CD8-positive, alpha-beta memory T cell (primary cell): ENCODE results near the gene CENPX. TPM values are rescaled to one million over a fixed set of nuclear protein-coding genes. Genes with fewer than 3 reads are reported as not detected.

Experiments
- CTCF ChIA-PET: fragments of 350-600 bp; sonication (Branson Sonifier 250); formaldehyde crosslinking; loops from one replicate; lab custom pipeline; 2021; ENCODE audit warnings: antibody characterized with exemption; lab: Charles Lee
- POLR2A ChIA-PET: fragments of 350-600 bp; sonication (Branson Sonifier 250); formaldehyde crosslinking; loops from one replicate; lab custom pipeline; 2021; ENCODE audit warnings: antibody characterized with exemption; lab: Charles Lee
- DNase-seq, 5 donors: peaks; one replicate each; pipeline versions ENCODE4 v3.0.0 to v3.0.0-alpha.2; 2020 to 2022; ENCODE audit warnings: mixed read lengths in 1 of 5
- H3K27ac ChIP-seq: one replicate; pipeline ENCODE4 v1.7.0; 2013; ENCODE audit warnings: low read depth, mild to moderate bottlenecking, low read length, moderate library complexity
- H3K27me3 ChIP-seq: 2 replicates; pipeline ENCODE4 v1.7.0; 2013; ENCODE audit warnings: low read length, mild to moderate bottlenecking; ENCODE audit not compliant: insufficient read depth, poor library complexity, severe bottlenecking
- H3K36me3 ChIP-seq: 2 replicates; pipeline ENCODE4 v1.7.0; 2013; ENCODE audit warnings: mild to moderate bottlenecking, low read length, moderate library complexity; ENCODE audit not compliant: insufficient read depth
- H3K4me1 ChIP-seq: 2 replicates; pipeline ENCODE4 v1.7.0; 2013; ENCODE audit warnings: mild to moderate bottlenecking, low read length, moderate library complexity; ENCODE audit not compliant: insufficient read depth
- H3K4me3 ChIP-seq: 2 replicates; pipeline ENCODE4 v1.7.0; 2013; ENCODE audit warnings: mild to moderate bottlenecking, low read length
- H3K9me3 ChIP-seq: 2 replicates; pipeline ENCODE4 v1.7.0; 2013; ENCODE audit warnings: mild to moderate bottlenecking, low read length
- H3K27ac Mint-ChIP-seq, 8 donors: one replicate each; pipeline ENCODE4 v1.8.0; 2020 to 2021; ENCODE audit warnings: mixed read lengths in 8 of 8, mild to moderate bottlenecking in 6 of 8, inconsistent platforms in 3 of 8, moderate library complexity in 3 of 8
- H3K27me3 Mint-ChIP-seq, 2 donors: one replicate each; pipeline ENCODE4 v1.8.0; 2020 to 2021; ENCODE audit warnings: mixed read lengths in 2 of 2, mild to moderate bottlenecking in 1 of 2, moderate library complexity in 1 of 2
- H3K36me3 Mint-ChIP-seq, 3 donors: one replicate each; pipeline ENCODE4 v1.8.0; 2020 to 2021; ENCODE audit warnings: mixed read lengths in 3 of 3, inconsistent platforms in 1 of 3, mild to moderate bottlenecking in 1 of 3
- H3K4me1 Mint-ChIP-seq, 3 donors: one replicate each; pipeline ENCODE4 v1.8.0; 2020 to 2021; ENCODE audit warnings: mixed read lengths in 3 of 3, inconsistent platforms in 1 of 3, mild to moderate bottlenecking in 1 of 3
- H3K4me3 Mint-ChIP-seq, 7 donors: one replicate each; pipeline ENCODE4 v1.8.0; 2020 to 2021; ENCODE audit warnings: mixed read lengths in 7 of 7, mild to moderate bottlenecking in 6 of 7, moderate library complexity in 4 of 7, inconsistent platforms in 2 of 7
- H3K9me3 Mint-ChIP-seq, 5 donors: one replicate each; pipeline ENCODE4 v1.8.0; 2020 to 2022; ENCODE audit warnings: mixed read lengths in 5 of 5, mild to moderate bottlenecking in 3 of 5, moderate library complexity in 2 of 5, inconsistent platforms in 1 of 5
- polyA plus RNA-seq: library from polyadenylated mRNA; unstranded; fragments of 300-500 nt; fragmentation: Illumina TruSeq; gene quantifications from one replicate; pipeline ENCODE4 v1.2.3, GENCODE V29; 2021
- total RNA-seq, 2 experiments: library from RNA; stranded (reverse); gene quantifications; one replicate each; pipeline ENCODE4 v1.2.3, GENCODE V29; 2021

The CENPX gene
- total and polyA plus RNA-seq, 3 experiments from 2014 or later: 56.7 to 158 (median 143) TPM

GRCh38 chr17:82014971-82015310 lies 7.7 kb downstream of the CENPX start:
- POLR2A ChIA-PET: no interaction called here
- peaks cover 0 to 2% (median 1%) of the 10 kb centered on the region in 3 donors for H3K4me1 Mint-ChIP-seq

GRCh38 chr17:82014432-82014831 lies 8.2 kb downstream of the CENPX start:
- POLR2A ChIA-PET: no interaction called here
- CTCF ChIA-PET: no interaction called here

More at GRCh38 chr17:82014971-82015310, 7.7 kb downstream of the CENPX start:
- no peaks in the 10 kb centered on the region for H3K27me3 Mint-ChIP-seq
- no peaks in the 10 kb centered on the region for H3K4me1 ChIP-seq
- peaks cover 0 to 10% (median 0%) of the 10 kb centered on the region in 3 donors for H3K36me3 Mint-ChIP-seq
- no peak overlapping the region for H3K4me3 ChIP-seq
- no peak overlapping the region for H3K4me3 Mint-ChIP-seq
- H3K36me3 ChIP-seq: peaks cover 6% of the 10 kb centered on the region
- H3K9me3 ChIP-seq: no peaks in the 10 kb centered on the region
- no peaks in the 10 kb centered on the region for H3K9me3 Mint-ChIP-seq
- H3K27ac Mint-ChIP-seq: no peak overlapping the region
- no peaks in the 10 kb centered on the region for H3K27me3 ChIP-seq
- CTCF ChIA-PET: interaction anchor here (2.0 kb wide), 1 partner anchor 55 kb away, joined by 8 read pairs; no protein-coding TSS in a partner anchor
- no peak for DNase-seq
- no peak overlapping the region for H3K27ac ChIP-seq

GRCh38 chr17:82013772-82014321 lies 8.8 kb downstream of the CENPX start:
- Histone ChIP-seq H3K4me1 (no peaks in the 10 kb centered on the region), H3K36me3 (peaks cover 5% of the 10 kb centered on the region), H3K27me3 (no peaks in the 10 kb centered on the region), H3K27ac (no peak overlapping the region), H3K4me3 (no peak overlapping the region), H3K9me3 (no peaks in the 10 kb centered on the region)
- DNase-seq: no peak
- no peaks in the 10 kb centered on the region for H3K9me3 Mint-ChIP-seq
- H3K4me3 Mint-ChIP-seq: no peak overlapping the region
- ChIA-PET CTCF (interaction anchor here (1.3 kb wide), 2 partner anchors 16 to 55 kb away, joined by 3 read pairs; no protein-coding TSS in a partner anchor), POLR2A (no interaction called here)
- H3K27ac Mint-ChIP-seq: no peak overlapping the region
- peaks cover 0 to 9% (median 0%) of the 10 kb centered on the region in 3 donors for H3K36me3 Mint-ChIP-seq
- H3K4me1 Mint-ChIP-seq: no peaks in the 10 kb centered on the region
- no peaks in the 10 kb centered on the region for H3K27me3 Mint-ChIP-seq

More at GRCh38 chr17:82014432-82014831, 8.2 kb downstream of the CENPX start:
- DNase-seq: no peak
- Histone ChIP-seq H3K27me3 (no peaks in the 10 kb centered on the region), H3K27ac (no peak overlapping the region), H3K4me3 (no peak overlapping the region), H3K36me3 (peaks cover 6% of the 10 kb centered on the region), H3K9me3 (no peaks in the 10 kb centered on the region), H3K4me1 (no peaks in the 10 kb centered on the region)
- Mint-ChIP-seq H3K4me1 (peaks cover 0 to 1% (median 0%) of the 10 kb centered on the region in 3 donors), H3K36me3 (peaks cover 0 to 10% (median 0%) of the 10 kb centered on the region in 3 donors), H3K9me3 (no peaks in the 10 kb centered on the region), H3K27ac (no peak overlapping the region), H3K4me3 (no peak overlapping the region), H3K27me3 (no peaks in the 10 kb centered on the region)

- no peak overlapping the region for H3K4me3 ChIP-seq
- Mint-ChIP-seq H3K4me1 (no peaks in the 10 kb centered on the region), H3K27ac (no peak overlapping the region), H3K4me3 (no peak overlapping the region), H3K36me3 (peaks cover 0 to 4% (median 0%) of the 10 kb centered on the region in 3 donors), H3K9me3 (no peaks in the 10 kb centered on the region), H3K27me3 (no peaks in the 10 kb centered on the region)
- no peaks in the 10 kb centered on the region for H3K4me1 ChIP-seq
- no peak for DNase-seq
- ChIA-PET CTCF (interaction anchor here (1.3 kb wide), 2 partner anchors 17 to 54 kb away, joined by 3 read pairs; no protein-coding TSS in a partner anchor), POLR2A (no interaction called here)
- no peaks in the 10 kb centered on the region for H3K36me3 ChIP-seq
- H3K27ac ChIP-seq: no peak overlapping the region
- H3K27me3 ChIP-seq: no peaks in the 10 kb centered on the region
- no peaks in the 10 kb centered on the region for H3K9me3 ChIP-seq
Observed at GRCh38 chr17:82013341-82013740, 9.3 kb downstream of the CENPX start.

DNA sequence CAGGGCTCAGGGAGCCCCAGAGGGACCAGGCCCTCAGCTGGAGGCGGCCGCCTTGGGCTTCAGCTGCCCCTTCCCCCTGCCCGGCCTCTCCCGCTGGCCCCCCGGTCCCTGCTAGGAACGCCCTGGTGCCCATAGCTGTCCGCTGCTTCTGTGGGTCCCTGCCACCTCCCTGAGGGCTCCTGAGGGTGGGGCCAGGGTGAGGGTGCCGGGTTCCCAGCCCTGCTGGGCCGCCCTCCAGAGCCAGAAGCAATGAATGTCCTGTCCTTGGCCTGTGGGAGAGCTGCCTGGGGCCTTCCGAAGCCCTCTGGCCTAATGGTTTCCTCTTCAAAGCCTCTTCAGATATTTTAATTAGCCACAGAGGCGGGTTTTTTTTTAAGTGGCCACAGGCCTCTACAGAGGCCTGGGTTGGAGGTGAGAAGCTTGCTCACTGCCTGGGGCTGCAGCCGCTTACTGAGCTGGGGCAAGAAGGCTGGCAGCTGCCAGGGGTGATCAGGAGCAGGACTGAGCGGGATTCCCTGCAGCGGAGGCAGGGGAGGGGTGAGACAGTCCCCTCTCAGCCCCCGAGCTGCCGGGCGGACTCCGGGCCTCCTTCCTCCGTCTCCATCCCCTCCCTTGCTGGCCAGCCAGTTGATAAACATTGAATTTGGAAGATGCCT lies 9.9 kb downstream of the CENPX start:
- ChIA-PET CTCF (interaction anchor here (1.3 kb wide), 2 partner anchors 17 to 54 kb away, joined by 3 read pairs; no protein-coding TSS in a partner anchor), POLR2A (no interaction called here)
- Mint-ChIP-seq H3K27me3 (no peaks in the 10 kb centered on the region), H3K4me3 (no peak overlapping the region), H3K4me1 (no peaks in the 10 kb centered on the region), H3K27ac (no peak overlapping the region), H3K36me3 (peaks cover 0 to 2% (median 0%) of the 10 kb centered on the region in 3 donors), H3K9me3 (no peaks in the 10 kb centered on the region)
- Histone ChIP-seq H3K9me3 (no peaks in the 10 kb centered on the region), H3K27ac (no peak overlapping the region), H3K27me3 (no peaks in the 10 kb centered on the region), H3K4me3 (no peak overlapping the region), H3K36me3 (no peaks in the 10 kb centered on the region), H3K4me1 (no peaks in the 10 kb centered on the region)
- no peak for DNase-seq

DNA sequence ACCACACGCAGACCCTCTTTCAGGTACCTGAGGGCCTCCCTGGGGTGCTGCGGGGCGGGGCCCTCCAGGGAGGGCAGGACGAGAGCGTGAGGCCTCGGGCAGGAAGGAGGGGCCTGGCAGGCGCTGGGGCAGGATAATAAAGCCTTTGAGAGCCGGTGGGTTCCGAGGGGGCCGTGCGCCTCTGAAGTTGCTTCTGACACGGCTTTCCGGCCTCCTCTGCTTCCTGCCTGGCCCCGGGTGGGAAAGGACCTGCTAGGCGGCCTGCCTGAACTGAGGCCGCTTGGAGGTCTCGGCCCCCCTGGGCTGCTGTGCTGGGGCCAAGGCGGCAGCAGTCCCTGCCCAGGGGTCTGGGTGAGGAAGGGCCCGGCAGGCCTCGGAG lies 10.4 kb downstream of the CENPX start:
- ChIA-PET POLR2A (no interaction called here), CTCF (no interaction called here)
- Mint-ChIP-seq H3K4me3 (no peak overlapping the region), H3K36me3 (peaks cover 0 to 2% (median 0%) of the 10 kb centered on the region in 3 donors), H3K27me3 (no peaks in the 10 kb centered on the region), H3K4me1 (no peaks in the 10 kb centered on the region), H3K27ac (no peak overlapping the region), H3K9me3 (no peaks in the 10 kb centered on the region)
- Histone ChIP-seq H3K27ac (no peak overlapping the region), H3K36me3 (no peaks in the 10 kb centered on the region), H3K9me3 (no peaks in the 10 kb centered on the region), H3K4me1 (no peaks in the 10 kb centered on the region), H3K27me3 (no peaks in the 10 kb centered on the region), H3K4me3 (no peak overlapping the region)
- DNase-seq: no peak

DNA sequence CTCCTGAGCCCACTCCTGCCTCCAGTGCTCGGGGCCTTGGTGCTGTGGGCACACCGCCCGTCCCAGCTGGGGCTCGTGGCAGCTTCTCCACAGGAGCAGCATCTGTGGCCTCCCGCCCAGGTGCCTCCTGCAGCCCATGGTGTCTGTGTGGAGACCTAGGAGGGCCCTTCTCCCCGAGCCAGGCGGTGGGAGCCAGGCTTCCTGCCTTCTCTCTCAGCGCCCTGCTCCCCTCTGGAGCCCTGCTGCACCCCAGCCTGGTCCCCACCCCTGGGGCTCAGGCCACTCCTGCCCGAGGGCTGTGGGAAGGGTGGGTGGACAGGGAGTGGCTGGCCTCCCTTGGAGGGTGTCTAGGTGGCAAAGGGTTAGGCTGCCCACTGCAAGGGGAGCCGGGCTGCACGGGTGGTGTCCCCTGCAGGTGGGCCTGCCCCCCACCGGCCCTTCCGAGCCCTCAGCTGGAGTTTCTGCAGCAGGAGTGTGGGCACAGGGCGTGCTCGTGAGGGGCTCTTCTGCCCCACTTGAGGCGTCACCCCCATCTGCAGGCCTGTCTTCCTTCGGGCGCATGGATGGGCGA lies 11.0 kb downstream of the CENPX start:
- no peak overlapping the region for H3K27ac ChIP-seq
- no peaks in the 10 kb centered on the region for H3K4me1 ChIP-seq
- H3K36me3 ChIP-seq: no peaks in the 10 kb centered on the region
- H3K9me3 ChIP-seq: no peaks in the 10 kb centered on the region
- Mint-ChIP-seq H3K36me3 (peaks cover 0 to 2% (median 0%) of the 10 kb centered on the region in 3 donors), H3K27ac (no peak overlapping the region), H3K9me3 (no peaks in the 10 kb centered on the region), H3K27me3 (no peaks in the 10 kb centered on the region), H3K4me3 (no peak overlapping the region), H3K4me1 (no peaks in the 10 kb centered on the region)
- H3K27me3 ChIP-seq: no peaks in the 10 kb centered on the region
- ChIA-PET CTCF (no interaction called here), POLR2A (no interaction called here)
- no peak for DNase-seq
- H3K4me3 ChIP-seq: no peak overlapping the region
